GM23338 (cell line): ENCODE measurements around the gene SYNGR3. TPM values are rescaled to one million over a fixed set of nuclear protein-coding genes. Genes with fewer than 3 reads are reported as not detected.

Experiments used
- ATAC-seq: fragments of 200-7000 bp; cut with Tn5 transposase; 3 replicates; pipeline ENCODE4 v1.9.1; 2020
- DNase-seq: peaks from one replicate; pipeline ENCODE4 v3.0.0-alpha.2; 2015; ENCODE audit warnings: low spot score
- H2AFZ ChIP-seq: fragments of 200-600 bp; sonication (generic); 2 replicates; pipeline ENCODE4 v1.8.0; 2016; ENCODE audit warnings: antibody characterized with exemption, mild to moderate bottlenecking, moderate library complexity
- H3F3A ChIP-seq: fragments of 200-600 bp; sonication (generic); replicated peaks from 2 replicates; pipeline ENCODE4 v1.8.0; 2017; ENCODE audit warnings: antibody characterized with exemption, mixed run types, low read depth
- H3K27ac ChIP-seq: fragments of 200-600 bp; sonication (generic); 2 replicates; pipeline ENCODE4 v1.6.1; 2016; ENCODE audit warnings: low read depth
- H3K27me3 ChIP-seq: fragments of 200-600 bp; sonication (generic); 2 replicates; pipeline ENCODE4 v1.8.0; 2016; ENCODE audit warnings: mild to moderate bottlenecking, mixed run types, moderate library complexity; ENCODE audit not compliant: insufficient read depth
- H3K36me3 ChIP-seq: fragments of 200-600 bp; sonication (generic); 2 replicates; pipeline ENCODE4 v1.8.0; 2016; ENCODE audit warnings: mild to moderate bottlenecking; ENCODE audit not compliant: insufficient read depth
- H3K4me1 ChIP-seq: fragments of 200-600 bp; sonication (generic); 2 replicates; pipeline ENCODE4 v1.8.0; 2016; ENCODE audit warnings: mild to moderate bottlenecking, moderate library complexity; ENCODE audit not compliant: insufficient read depth
- H3K4me2 ChIP-seq: fragments of 200-600 bp; sonication (generic); 2 replicates; pipeline ENCODE4 v1.7.1; 2017; ENCODE audit warnings: mixed run types
- H3K4me3 ChIP-seq: fragments of 200-600 bp; sonication (generic); 2 replicates; pipeline ENCODE4 v1.6.1; 2016; ENCODE audit warnings: mixed run types
- H3K79me2 ChIP-seq: fragments of 200-600 bp; sonication (generic); replicated peaks from 2 replicates; pipeline ENCODE4 v1.8.0; 2017; ENCODE audit warnings: mild to moderate bottlenecking; ENCODE audit not compliant: insufficient read depth
- H3K9me2 ChIP-seq: fragments of 200-600 bp; sonication (generic); 2 replicates; pipeline ENCODE4 v1.8.0; 2017; ENCODE audit not compliant: insufficient read depth
- H4K20me1 ChIP-seq: fragments of 200-600 bp; sonication (generic); replicated peaks from 2 replicates; pipeline ENCODE4 v1.8.0; 2017; ENCODE audit warnings: mild to moderate bottlenecking; ENCODE audit not compliant: insufficient read depth
- H3K27ac Mint-ChIP-seq: 2 replicates; pipeline ENCODE4 v1.8.0; 2020; ENCODE audit warnings: inconsistent platforms, mild to moderate bottlenecking, moderate library complexity, mixed read lengths
- H3K27me3 Mint-ChIP-seq: 3 replicates; pipeline ENCODE4 v1.8.0; 2022; ENCODE audit warnings: low read depth, mild to moderate bottlenecking, moderate library complexity, mixed read lengths, inconsistent platforms; ENCODE audit not compliant: insufficient read depth, poor library complexity
- H3K36me3 Mint-ChIP-seq: 3 replicates; pipeline ENCODE4 v1.8.0; 2021; ENCODE audit warnings: low read depth, mild to moderate bottlenecking, inconsistent platforms, moderate library complexity, mixed read lengths
- H3K4me1 Mint-ChIP-seq: 3 replicates; pipeline ENCODE4 v1.8.0; 2020; ENCODE audit warnings: mild to moderate bottlenecking, inconsistent platforms, mixed read lengths
- H3K4me3 Mint-ChIP-seq: 3 replicates; pipeline ENCODE4 v1.8.0; 2021; ENCODE audit warnings: moderate library complexity, mild to moderate bottlenecking, inconsistent platforms, mixed read lengths
- H3K9me3 Mint-ChIP-seq: 3 replicates; pipeline ENCODE4 v1.8.0; 2020; ENCODE audit warnings: moderate library complexity, mild to moderate bottlenecking, inconsistent platforms, mixed read lengths
- CREB1 ChIP-seq: fragments of 250-450 bp; sonication (Bioruptor Pico); IDR thresholded peaks from 2 replicates; pipeline ENCODE4 v1.5.0; 2020; ENCODE audit warnings: low read depth, mild to moderate bottlenecking, moderate library complexity
- NANOG ChIP-seq: IDR thresholded peaks from 2 replicates; pipeline ENCODE4 v1.6.1; 2016; ENCODE audit warnings: antibody characterized with exemption, borderline replicate concordance
- POLR2AphosphoS5 ChIP-seq: IDR thresholded peaks from 2 replicates; pipeline ENCODE4 v1.6.1; 2016; ENCODE audit warnings: antibody characterized with exemption, low read depth
- ZNF114 ChIP-seq: fragments of 250-450 bp; sonication (Bioruptor Pico); IDR thresholded peaks from 2 replicates; pipeline ENCODE4 v1.5.0; 2020; ENCODE audit warnings: mild to moderate bottlenecking, moderate library complexity
- polyA plus RNA-seq: library from polyadenylated mRNA; unstranded; fragments of >200 nt; fragmentation: Nextera tagmentation; extraction: Ambion mirVana; gene quantifications from 2 replicates; pipeline ENCODE4 v1.2.1, GENCODE V29; 2016
- total RNA-seq: library from RNA; depleted of rRNA; stranded (reverse); fragments of >200 nt; shearing (Covaris generic); gene quantifications from 2 replicates; pipeline ENCODE4 v1.2.3, GENCODE V29; 2014
- TF ChIP-seq, protein P1 (sequence below): IDR thresholded peaks from one replicate; pipeline ENCODE4 v1.6.1; 2018; ENCODE audit warnings: antibody characterized with exemption; ENCODE audit not compliant: unreplicated experiment
- TF ChIP-seq, protein P2 (sequence below), 2 experiments: fragments of 200-600 bp in 1 of 2; sonication (generic) in 1 of 2; conservative IDR thresholded peaks; 2 replicates each; pipeline versions ENCODE4 v1.5.1 to v1.6.1; 2016 to 2017; ENCODE audit warnings: antibody characterized with exemption in 2 of 2, low read depth in 2 of 2, mild to moderate bottlenecking in 2 of 2, moderate library complexity in 1 of 2
- TF ChIP-seq, protein P3 (sequence below): IDR thresholded peaks from 2 replicates; pipeline ENCODE4 v1.6.1; 2016; ENCODE audit warnings: antibody characterized with exemption

Gene SYNGR3
- total and polyA plus RNA-seq, 2 experiments from 2014 or later, result 45.4 to 77.7 TPM

DNA sequence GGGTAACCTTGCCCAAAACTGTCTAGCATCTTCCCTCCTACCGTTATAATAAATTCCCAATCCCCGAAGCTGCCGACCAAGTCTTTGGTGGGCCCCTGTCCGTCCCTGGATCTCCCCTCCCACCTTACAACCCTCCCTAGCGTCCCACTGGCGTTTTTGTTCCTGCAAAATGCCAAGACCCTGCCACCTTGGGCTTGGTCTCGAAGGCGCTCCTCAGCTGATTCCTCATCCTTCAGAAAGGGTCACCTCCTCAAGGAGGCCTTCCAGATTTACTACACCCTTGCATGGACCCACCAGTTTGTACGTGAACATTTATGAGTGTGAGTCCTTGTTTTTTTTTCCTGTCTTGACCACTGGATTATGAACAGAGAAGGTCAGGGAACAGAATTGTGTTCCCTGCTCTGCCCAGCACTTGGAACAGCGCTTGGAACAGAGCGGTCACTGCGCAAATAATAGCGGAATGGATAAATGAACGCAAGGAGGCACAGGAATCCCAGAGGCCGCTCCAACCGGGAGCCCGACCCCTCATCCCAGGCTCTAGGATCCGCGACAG is 6.7 kb upstream of the SYNGR3 start (continued):
- TF ChIP-seq POLR2AphosphoS5 (no peak), NANOG (no peak), ZNF114 (no peak)
- TF ChIP-seq, protein P1, sequence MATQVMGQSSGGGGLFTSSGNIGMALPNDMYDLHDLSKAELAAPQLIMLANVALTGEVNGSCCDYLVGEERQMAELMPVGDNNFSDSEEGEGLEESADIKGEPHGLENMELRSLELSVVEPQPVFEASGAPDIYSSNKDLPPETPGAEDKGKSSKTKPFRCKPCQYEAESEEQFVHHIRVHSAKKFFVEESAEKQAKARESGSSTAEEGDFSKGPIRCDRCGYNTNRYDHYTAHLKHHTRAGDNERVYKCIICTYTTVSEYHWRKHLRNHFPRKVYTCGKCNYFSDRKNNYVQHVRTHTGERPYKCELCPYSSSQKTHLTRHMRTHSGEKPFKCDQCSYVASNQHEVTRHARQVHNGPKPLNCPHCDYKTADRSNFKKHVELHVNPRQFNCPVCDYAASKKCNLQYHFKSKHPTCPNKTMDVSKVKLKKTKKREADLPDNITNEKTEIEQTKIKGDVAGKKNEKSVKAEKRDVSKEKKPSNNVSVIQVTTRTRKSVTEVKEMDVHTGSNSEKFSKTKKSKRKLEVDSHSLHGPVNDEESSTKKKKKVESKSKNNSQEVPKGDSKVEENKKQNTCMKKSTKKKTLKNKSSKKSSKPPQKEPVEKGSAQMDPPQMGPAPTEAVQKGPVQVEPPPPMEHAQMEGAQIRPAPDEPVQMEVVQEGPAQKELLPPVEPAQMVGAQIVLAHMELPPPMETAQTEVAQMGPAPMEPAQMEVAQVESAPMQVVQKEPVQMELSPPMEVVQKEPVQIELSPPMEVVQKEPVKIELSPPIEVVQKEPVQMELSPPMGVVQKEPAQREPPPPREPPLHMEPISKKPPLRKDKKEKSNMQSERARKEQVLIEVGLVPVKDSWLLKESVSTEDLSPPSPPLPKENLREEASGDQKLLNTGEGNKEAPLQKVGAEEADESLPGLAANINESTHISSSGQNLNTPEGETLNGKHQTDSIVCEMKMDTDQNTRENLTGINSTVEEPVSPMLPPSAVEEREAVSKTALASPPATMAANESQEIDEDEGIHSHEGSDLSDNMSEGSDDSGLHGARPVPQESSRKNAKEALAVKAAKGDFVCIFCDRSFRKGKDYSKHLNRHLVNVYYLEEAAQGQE, result no peak
- TF ChIP-seq, protein P2, sequence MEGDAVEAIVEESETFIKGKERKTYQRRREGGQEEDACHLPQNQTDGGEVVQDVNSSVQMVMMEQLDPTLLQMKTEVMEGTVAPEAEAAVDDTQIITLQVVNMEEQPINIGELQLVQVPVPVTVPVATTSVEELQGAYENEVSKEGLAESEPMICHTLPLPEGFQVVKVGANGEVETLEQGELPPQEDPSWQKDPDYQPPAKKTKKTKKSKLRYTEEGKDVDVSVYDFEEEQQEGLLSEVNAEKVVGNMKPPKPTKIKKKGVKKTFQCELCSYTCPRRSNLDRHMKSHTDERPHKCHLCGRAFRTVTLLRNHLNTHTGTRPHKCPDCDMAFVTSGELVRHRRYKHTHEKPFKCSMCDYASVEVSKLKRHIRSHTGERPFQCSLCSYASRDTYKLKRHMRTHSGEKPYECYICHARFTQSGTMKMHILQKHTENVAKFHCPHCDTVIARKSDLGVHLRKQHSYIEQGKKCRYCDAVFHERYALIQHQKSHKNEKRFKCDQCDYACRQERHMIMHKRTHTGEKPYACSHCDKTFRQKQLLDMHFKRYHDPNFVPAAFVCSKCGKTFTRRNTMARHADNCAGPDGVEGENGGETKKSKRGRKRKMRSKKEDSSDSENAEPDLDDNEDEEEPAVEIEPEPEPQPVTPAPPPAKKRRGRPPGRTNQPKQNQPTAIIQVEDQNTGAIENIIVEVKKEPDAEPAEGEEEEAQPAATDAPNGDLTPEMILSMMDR (conservative IDR thresholded peaks at IDR 0.05; ENCODE audit: low read depth in 2 of 2), result no peak

DNA sequence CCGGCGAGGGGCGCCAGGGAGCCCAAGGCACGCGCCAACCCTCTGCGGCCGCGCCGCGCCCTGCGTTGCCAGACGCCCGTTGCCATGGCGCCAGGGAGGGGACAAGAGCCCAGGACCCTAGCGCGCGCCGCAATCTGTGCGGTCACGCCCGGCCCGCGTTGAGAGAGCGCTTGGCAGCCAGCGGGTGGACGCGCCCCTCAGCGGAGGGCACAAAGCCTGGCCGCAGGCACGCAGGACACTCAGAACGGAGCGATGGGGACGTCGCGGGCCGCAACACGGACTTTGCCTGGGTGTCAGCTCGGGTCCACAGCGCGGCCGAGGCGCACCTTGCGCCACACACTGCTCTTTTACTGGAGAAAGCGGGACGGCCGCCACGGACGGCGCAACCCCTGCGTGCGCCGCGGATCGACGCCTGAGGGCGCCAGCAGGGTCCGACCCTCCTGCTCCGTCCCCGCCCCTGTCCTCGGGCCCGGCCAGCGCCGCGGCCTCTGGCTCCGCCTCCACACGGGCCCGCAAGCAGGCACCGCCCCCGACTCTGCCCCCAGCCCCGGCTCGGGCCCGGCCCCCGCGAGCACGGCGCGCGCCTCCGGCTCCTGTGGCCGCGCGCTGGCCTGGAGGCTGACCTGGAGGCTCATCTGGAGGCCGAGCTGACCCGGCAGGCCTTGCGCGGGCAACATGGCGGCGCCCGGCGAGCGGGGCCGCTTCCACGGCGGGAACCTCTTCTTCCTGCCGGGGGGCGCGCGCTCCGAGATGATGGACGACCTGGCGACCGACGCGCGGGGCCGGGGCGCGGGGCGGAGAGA is 6.0 kb upstream of the SYNGR3 start, which contains the start of gene GFER:
Gene GFER, plus strand, starts transcription at position 650 of the 803 bp plus-strand sequence. Its CDS starts 26 bp downstream, at position 676.
- peaks cover 65% of the 10 kb centered on the region for H3K27me3 Mint-ChIP-seq
- H3K4me2 ChIP-seq, result peak within 1 kb of the TSS; percentile 96
- peak within 1 kb of the TSS; percentile 50; the same call in 1 of the 2 replicates for H3K27ac ChIP-seq
- peaks cover 17% of the 10 kb centered on the region for H3K36me3 Mint-ChIP-seq
- H4K20me1 ChIP-seq, result no peaks in the 10 kb centered on the region; the same call in none of the 2 replicates
- peak within 1 kb of the TSS; percentile 95 for H3K4me3 ChIP-seq
- peaks cover 4% of the 10 kb centered on the region; the same call in 1 of the 2 replicates for H3K79me2 ChIP-seq
- peaks cover 21% of the 10 kb centered on the region for H3K4me1 ChIP-seq
- H3K4me3 Mint-ChIP-seq, result peak within 1 kb of the TSS; percentile 92
- ATAC-seq, result peak; percentile 67
- DNase-seq, result peak; percentile 98
- peak within 1 kb of the TSS; percentile 89 for H3K27ac Mint-ChIP-seq
- peaks cover 46% of the 10 kb centered on the region for H3K27me3 ChIP-seq
- peaks cover 35% of the 10 kb centered on the region for H3F3A ChIP-seq
- peaks cover 26% of the 10 kb centered on the region for H3K4me1 Mint-ChIP-seq
- H3K9me2 ChIP-seq, result no peaks in the 10 kb centered on the region
- H3K36me3 ChIP-seq, result no peaks in the 10 kb centered on the region
- TF ChIP-seq, protein P3, sequence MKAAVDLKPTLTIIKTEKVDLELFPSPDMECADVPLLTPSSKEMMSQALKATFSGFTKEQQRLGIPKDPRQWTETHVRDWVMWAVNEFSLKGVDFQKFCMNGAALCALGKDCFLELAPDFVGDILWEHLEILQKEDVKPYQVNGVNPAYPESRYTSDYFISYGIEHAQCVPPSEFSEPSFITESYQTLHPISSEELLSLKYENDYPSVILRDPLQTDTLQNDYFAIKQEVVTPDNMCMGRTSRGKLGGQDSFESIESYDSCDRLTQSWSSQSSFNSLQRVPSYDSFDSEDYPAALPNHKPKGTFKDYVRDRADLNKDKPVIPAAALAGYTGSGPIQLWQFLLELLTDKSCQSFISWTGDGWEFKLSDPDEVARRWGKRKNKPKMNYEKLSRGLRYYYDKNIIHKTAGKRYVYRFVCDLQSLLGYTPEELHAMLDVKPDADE, result no peak
- TF ChIP-seq, protein P2 (conservative IDR thresholded peaks at IDR 0.05; ENCODE audit: low read depth in 2 of 2), result peak; percentile 32 to 56; a peak in 2 of 4 replicates
- TF ChIP-seq CREB1 (peak; percentile 37; the same call in 1 of the 2 replicates), NANOG (no peak), POLR2AphosphoS5 (peak; percentile 60)
- H2AFZ ChIP-seq, result peak within 1 kb of the TSS; percentile 87
- no peaks in the 10 kb centered on the region for H3K9me3 Mint-ChIP-seq
